Activated gamma-delta T cell treated with Interleukin-2 at 50 U/mL for 16 hours (primary cell): ENCODE data around the gene CYP4F22.
"Not testable (repeated sequence)": the region's sequence is repeated elsewhere in the genome, so short reads cannot be mapped to it uniquely, and the experiment has no call there.

Source experiments
- DNase-seq: peaks from one replicate; pipeline ENCODE4 v3.0.0-alpha.2; 2020

Gene CYP4F22

GRCh38 chr19:15583346-15583745 is 75.0 kb downstream of the CYP4F22 start:
- DNase-seq = no peak

GRCh38 chr19:15584095-15584494 is 75.8 kb downstream of the CYP4F22 start:
- no peak for DNase-seq

GRCh38 chr19:15584541-15585115 is 76.3 kb downstream of the CYP4F22 start:
- peak; percentile 86 for DNase-seq

- DNase-seq = no peak
Observed at GRCh38 chr19:15587663-15588062, 79.3 kb downstream of the CYP4F22 start.

GRCh38 chr19:15588265-15588664 is 79.9 kb downstream of the CYP4F22 start:
- DNase-seq = no peak

GRCh38 chr19:15589760-15590451 is 81.6 kb downstream of the CYP4F22 start:
- DNase-seq = no peak

- DNase-seq = no peak
Observed at GRCh38 chr19:15591796-15592195, 83.5 kb downstream of the CYP4F22 start.

GRCh38 chr19:15592506-15592905 is 84.2 kb downstream of the CYP4F22 start:
- DNase-seq = not testable (repeated sequence)

GRCh38 chr19:15593766-15594165 is 85.4 kb downstream of the CYP4F22 start:
- DNase-seq = not testable (repeated sequence)

- no peak for DNase-seq
Observed at GRCh38 chr19:15595069-15595468, 86.7 kb downstream of the CYP4F22 start.
